ENCODE measurements around the gene C9orf43.
"Not testable (repeated sequence)": the region's sequence is repeated elsewhere in the genome, so short reads cannot be mapped to it uniquely, and the experiment has no call there.

Gene C9orf43

DNA sequence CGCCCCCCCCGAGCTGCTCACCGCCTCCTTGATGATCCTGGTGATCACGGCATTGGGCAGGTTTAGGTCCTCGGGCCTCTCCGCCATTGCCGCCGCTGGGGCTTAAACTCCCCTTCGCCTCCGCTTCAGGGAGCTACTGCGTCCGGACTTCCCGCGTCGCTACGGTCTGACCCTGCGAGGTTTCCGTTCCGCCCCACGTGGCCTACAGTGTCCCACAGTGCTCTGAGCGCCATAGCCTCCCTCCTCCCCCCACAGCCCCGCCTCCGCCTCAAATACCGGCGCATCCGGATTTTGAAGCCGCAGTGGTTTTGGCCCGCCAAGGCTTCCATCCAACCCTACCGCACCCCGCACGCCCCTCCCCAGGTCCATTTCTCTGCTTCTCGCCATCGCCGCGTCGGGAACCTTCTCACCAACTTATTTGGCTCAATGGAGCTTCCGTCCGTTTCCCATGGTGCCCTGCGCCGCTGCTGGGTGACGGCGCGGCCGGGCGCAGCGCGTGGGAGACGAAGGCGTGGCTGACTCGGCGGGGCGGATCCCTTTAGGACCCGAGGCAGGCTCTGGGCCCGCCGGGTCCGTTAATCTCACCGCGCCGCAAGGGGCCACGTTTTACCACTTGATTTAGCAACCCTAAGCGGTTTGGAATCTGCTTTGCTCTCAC lies at the start of gene C9orf43, which contains the start of gene POLE3:
Gene C9orf43 (plus strand): TSS at position 541 of the 658 bp plus-strand sequence. CDS start 2,747 bp downstream, outside the sequence.
Gene POLE3 (minus strand): TSS at position 469 of the 658 bp plus-strand sequence. CDS start 382 bp downstream, at position 87.
- peak; percentile 96 to 97 for DNase-seq

DNA sequence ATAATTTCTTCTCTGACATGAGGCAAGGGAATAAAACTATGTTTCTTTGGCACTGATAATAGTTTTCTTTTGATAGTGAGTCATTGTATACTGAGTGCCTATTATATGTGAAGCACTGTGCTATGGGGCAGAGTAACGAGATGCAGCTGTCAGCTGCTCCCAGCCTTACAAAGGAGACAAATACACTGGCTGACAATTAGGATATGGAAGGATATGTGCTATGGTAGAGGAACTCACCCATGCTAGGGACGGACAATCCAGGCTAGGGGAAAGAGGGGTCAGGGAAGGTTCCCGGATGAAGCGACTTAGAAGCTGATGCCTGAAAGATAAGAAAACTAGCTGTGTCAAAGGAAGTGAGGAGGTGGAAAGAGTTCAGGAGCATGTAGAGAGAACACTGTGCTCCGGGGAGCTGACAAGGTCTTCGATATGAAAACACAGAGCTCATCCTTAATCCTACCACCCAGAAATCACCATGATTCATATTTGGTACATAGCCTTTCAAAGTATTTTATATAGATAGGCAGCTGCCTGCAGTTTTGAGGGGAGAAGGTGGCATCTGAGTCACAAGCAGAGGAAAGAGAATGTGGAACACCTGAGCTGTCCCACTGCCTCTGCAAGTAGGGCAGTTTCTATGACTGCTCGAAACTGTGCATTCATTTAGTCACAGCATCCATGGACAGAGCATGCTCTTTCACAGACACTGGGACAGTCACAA lies 49.1 kb upstream of the C9orf43 start:
- DNase-seq: peak; percentile 31 to 50

GRCh38 chr9:113363336-113363735 lies 47.2 kb upstream of the C9orf43 start:
- DNase-seq: no peak

GRCh38 chr9:113364951-113365350 lies 45.6 kb upstream of the C9orf43 start:
- DNase-seq: no peak

DNA sequence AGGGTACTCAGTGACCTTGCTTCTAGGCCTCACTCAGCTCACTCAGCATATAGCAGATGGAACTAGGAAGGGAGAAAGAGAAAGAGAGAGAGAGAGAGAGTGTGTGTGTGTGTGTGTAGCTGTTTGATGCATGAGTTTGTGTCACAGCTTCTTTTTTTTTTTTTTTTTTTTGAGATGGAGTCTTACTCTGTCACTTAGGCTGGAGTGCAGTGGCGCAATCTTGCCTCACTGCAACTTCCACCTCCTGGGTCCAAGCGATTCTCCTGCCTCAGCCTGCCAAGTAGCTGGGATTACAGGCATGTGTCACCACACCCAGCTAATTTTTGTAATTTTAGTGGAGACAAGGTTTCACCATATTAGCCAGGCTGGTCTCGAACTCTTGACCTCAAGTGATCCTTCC lies 44.9 kb upstream of the C9orf43 start:
- DNase-seq: not testable (repeated sequence)

GRCh38 chr9:113368348-113368981 lies 42.1 kb upstream of the C9orf43 start:
- no peak for DNase-seq

- DNase-seq: no peak
Observed at GRCh38 chr9:113368982-113369854, 41.3 kb upstream of the C9orf43 start.

GRCh38 chr9:113369855-113370140 lies 40.7 kb upstream of the C9orf43 start:
- no peak for DNase-seq

- DNase-seq: no peak
Observed at GRCh38 chr9:113370806-113371325, 39.7 kb upstream of the C9orf43 start.

GRCh38 chr9:113372059-113372458 lies 38.5 kb upstream of the C9orf43 start:
- DNase-seq: no peak

- no peak for DNase-seq
Observed at GRCh38 chr9:113373256-113373655, 37.3 kb upstream of the C9orf43 start.

GRCh38 chr9:113373676-113374392 lies 36.7 kb upstream of the C9orf43 start:
- DNase-seq: no peak

DNA sequence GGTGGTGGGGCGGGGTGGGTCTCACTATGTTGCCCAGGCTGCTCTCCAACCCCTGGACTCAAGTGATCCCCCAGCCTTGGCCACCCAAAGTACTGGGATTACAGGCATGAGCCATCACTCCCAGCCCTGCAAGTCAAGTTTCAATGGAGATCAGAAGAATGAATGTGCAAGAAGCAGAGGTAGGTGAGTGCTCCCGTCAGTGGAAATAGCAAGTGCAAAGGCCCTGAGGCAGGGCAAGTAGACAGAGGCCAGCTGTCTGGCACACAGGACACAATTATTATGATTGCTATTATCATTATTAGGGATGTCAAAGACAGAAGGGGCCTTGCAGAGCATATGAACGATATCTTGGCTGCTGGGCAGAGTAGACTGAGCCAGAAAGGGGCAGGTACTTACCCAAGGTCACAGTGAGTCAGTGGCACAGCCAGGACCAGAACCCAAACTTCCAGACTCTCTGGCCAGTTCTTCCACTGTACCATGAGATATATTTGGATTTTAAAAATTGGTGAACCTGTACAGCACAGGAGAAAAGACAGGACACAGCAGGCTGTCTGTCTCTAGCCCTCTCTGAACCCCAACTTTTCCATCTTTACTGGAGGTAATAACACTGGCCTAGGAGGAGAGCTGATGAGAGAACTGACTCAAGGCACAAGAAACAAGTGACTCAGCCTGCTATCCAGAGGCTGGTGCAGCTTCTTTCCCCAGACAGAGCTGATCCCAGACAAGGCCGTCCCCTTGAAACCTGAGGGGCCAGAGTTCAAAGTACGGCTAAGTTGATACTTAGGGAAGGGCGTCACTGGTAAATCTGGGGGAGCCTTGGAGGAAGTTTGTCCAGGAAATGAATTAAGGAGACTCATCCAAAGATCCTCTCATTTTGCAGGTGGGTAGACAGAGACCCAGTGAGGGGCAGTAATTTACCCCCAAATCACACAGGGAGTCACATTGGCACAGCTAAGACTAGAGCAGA lies 35.2 kb upstream of the C9orf43 start:
- no peak for DNase-seq

DNA sequence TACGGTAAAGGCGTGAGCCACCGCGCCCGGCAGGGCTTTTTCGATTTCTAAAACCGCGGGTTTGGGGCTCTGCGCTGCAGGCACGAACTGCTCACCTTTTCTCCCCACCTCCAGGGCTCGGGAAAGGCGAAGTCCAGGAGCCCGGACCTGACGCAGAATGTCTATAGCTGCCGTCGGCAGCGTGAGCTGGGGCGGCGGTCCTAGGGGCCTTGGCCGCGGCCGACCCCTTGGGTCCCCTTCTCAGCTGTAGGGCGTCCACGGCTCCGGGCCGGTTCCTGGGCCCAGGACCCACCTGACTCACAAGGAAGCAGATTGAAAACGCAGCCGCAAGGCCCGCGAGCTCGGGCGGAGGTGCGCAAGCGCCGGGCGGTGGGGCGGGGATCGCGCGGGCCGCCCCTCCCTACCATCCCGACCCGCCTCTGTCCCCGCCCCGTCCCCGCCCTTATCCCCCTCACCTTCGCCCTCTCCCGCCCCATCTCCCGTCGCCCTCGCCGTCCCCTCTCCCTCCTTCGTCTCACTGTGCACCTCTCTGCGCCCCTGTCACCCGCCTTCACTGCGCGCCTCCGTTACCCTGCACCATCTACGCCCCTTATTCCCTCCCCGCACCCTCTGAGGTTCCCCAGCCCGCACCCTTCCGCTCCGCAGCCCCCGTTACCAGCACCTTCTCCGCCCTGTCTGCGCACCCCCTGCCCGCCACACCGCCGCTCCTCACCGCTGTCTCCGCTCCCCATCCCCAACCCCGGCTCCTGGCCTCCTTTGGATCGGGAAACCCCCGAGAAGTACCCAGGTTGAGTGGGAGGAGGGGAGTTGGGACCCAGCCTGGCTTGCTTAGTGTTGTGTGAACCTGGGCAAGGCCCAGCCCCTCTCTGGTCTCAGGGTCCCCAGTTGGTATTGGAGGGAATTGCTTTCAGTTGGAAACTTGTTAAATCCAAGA lies 33.6 kb upstream of the C9orf43 start, which contains the start of gene HDHD3:
Gene HDHD3 (minus strand): TSS at position 353 of the 934 bp plus-strand sequence. CDS start 2,632 bp downstream, outside the sequence.
- DNase-seq: peak; percentile 72 to 76

DNA sequence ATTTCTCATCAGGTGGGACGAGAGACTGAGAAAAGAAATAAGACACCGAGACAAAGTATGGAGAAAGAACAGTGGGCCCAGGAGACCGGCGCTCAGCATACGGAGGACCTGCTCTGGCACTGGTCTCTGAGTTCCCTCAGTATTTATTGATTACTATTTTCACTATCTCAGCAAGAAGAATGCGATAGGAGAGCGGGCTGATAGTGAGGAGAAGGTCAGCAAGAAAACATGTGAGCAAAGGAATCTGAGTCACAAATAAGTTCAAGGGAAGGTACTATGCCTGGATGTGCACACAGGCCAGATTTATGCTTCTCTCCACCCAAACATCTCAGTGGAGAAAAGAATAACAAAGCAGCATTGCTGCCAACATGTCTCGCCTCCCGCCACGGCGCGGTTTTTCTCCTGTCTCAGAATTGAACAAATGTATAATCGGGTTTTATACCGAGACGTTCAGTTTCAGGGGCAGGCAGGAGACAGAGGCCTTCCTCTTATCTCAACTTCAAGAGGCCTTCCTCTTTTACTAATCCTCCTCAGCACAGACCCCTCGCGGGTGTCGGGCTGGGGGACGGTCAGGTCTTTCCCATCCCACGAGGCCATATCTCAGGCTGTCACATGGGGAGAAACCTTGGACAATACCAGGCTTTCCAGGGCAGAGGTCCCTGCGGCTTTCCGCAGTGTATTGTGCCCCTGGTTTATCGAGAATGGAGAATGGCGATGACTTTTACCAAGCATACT lies 31.3 kb upstream of the C9orf43 start:
- not testable (repeated sequence) for DNase-seq

DNA sequence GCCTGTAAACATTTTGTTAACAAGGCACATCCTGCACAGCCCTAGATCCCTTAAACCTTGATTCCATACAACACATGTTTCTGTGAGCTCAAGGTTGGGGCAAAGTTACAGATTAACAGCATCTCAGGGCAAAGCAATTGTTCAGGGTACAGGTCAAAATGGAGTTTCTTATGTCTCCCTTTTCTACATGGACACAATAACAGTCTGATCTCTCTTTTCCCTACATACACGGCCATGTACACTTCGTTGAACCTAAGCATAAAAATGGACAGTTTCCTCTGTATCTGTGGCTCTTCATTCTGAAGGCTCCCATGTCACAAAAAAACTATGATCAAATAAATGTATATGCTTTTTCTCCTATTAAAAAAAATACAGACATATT lies 30.7 kb upstream of the C9orf43 start:
- not testable (repeated sequence) for DNase-seq

- DNase-seq: no peak
Observed at GRCh38 chr9:113380869-113381378, 29.6 kb upstream of the C9orf43 start.

DNA sequence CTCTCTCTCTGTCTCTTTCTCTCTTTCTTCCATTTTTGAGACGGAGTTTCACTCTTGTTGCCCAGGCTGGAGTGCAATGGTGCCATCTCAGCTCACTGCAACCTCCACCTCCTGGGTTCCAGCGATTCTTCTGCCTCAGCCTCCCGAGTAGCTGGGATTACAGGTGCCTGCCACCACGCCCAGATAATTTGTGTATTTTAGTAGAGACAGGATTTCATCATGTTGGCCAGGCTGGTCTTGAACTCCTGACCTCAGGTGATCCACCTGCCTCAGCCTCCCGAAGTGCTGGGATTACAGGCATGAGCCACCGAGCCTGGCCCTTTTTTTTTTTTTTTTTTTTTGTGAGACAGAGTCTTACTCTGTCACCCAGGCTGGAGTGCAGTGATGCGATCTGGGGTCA lies 29.1 kb upstream of the C9orf43 start:
- DNase-seq: not testable (repeated sequence)
